H1 (cell line): Measurements from ENCODE around the gene SLC2A2. TPM values are rescaled to one million over a fixed set of nuclear protein-coding genes. Genes with fewer than 3 reads are reported as not detected.
A peak's percentile ranks its signal among the peaks of the same experiment; 100 is the strongest.

Experiments used
- CTCF ChIA-PET: fragments of 300-600 bp; sonication (Branson Sonifier 250); formaldehyde crosslinking; loops from one replicate; lab custom pipeline; 2021; ENCODE audit not compliant: partially characterized antibody; lab: Charles Lee
- POLR2A ChIA-PET: fragments of 300-600 bp; sonication (Branson Sonifier 250); formaldehyde crosslinking; loops from one replicate; lab custom pipeline; 2021; ENCODE audit warnings: inconsistent platforms; ENCODE audit not compliant: partially characterized antibody; lab: Charles Lee
- DNase-seq, 2 experiments: peaks; one replicate each; pipeline versions ENCODE4 v3.0.0 to v3.0.0-alpha.2; 2010 to 2022; ENCODE audit warnings: low spot score in 2 of 2, low read depth in 1 of 2, mixed read lengths in 1 of 2
- FAIRE-seq: peaks from 2 replicates; lab custom pipeline; 2011; peaks lifted over from hg19 to GRCh38; lab: Jason Lieb, UNC
- H2AFZ ChIP-seq: 2 replicates; pipeline ENCODE4 v1.8.1; 2012; ENCODE audit warnings: low read length, inconsistent platforms
- H2AK5ac ChIP-seq: 2 replicates; pipeline ENCODE4 v1.6.1; 2013; ENCODE audit warnings: low read depth, low read length
- H2BK120ac ChIP-seq: replicated peaks from 2 replicates; pipeline ENCODE3; 2013; ENCODE audit warnings: low read depth, low read length, inconsistent platforms
- H2BK12ac ChIP-seq: 2 replicates; pipeline ENCODE4 v1.6.1; 2013; ENCODE audit warnings: low read depth, low read length
- H2BK15ac ChIP-seq: 2 replicates; pipeline ENCODE4 v1.6.1; 2013; ENCODE audit warnings: low read length
- H2BK20ac ChIP-seq: 2 replicates; pipeline ENCODE4 v1.6.1; 2013; ENCODE audit warnings: low read length
- H2BK5ac ChIP-seq: 2 replicates; pipeline ENCODE4 v1.6.1; 2013; ENCODE audit warnings: low read depth, low read length
- H3K14ac ChIP-seq: 2 replicates; pipeline ENCODE4 v1.6.1; 2013; ENCODE audit warnings: inconsistent platforms; ENCODE audit not compliant: insufficient read length
- H3K18ac ChIP-seq: 2 replicates; pipeline ENCODE4 v1.6.1; 2013; ENCODE audit warnings: low read length; ENCODE audit errors: extremely low read depth
- H3K23ac ChIP-seq: 2 replicates; pipeline ENCODE4 v1.6.1; 2013; ENCODE audit warnings: inconsistent platforms; ENCODE audit not compliant: insufficient read length
- H3K23me2 ChIP-seq: 2 replicates; pipeline ENCODE4 v1.6.1; 2013; ENCODE audit warnings: low read depth, low read length
- H3K27ac ChIP-seq: 2 replicates; pipeline ENCODE4 v1.6.1; 2011; ENCODE audit warnings: low read depth, low read length, inconsistent platforms
- H3K27me3 ChIP-seq, 4 experiments: replicated peaks in 1 of 4; 1 replicate in 1 of 4; 2 replicates in 3 of 4; pipeline versions ENCODE4 v1.6.1 to v1.8.1; 2011 to 2013; ENCODE audit warnings: low read length in 3 of 4, mild to moderate bottlenecking in 3 of 4, inconsistent platforms in 2 of 4, mixed read lengths in 2 of 4, moderate library complexity in 1 of 4; ENCODE audit not compliant: control insufficient read depth in 3 of 4, insufficient read depth in 3 of 4; ENCODE audit errors: extremely low read depth in 1 of 4
- H3K36me3 ChIP-seq, 4 experiments: 2 replicates each; pipeline versions ENCODE4 v1.6.1 to v1.8.1; 2011 to 2013; ENCODE audit warnings: mild to moderate bottlenecking in 4 of 4, low read length in 3 of 4, moderate library complexity in 2 of 4, control low read depth in 1 of 4, inconsistent platforms in 1 of 4; ENCODE audit not compliant: insufficient read depth in 4 of 4, control insufficient read depth in 2 of 4
- H3K4ac ChIP-seq: replicated peaks from 2 replicates; pipeline ENCODE3; 2013; ENCODE audit warnings: low read length, low read depth, mixed read lengths, inconsistent platforms; ENCODE audit not compliant: insufficient read length
- H3K4me1 ChIP-seq, 4 experiments: replicated peaks in 1 of 4; 1 replicate in 1 of 4; 2 replicates in 3 of 4; pipeline versions ENCODE4 v1.6.1 to v1.8.1; 2011 to 2013; ENCODE audit warnings: low read length in 3 of 4, inconsistent platforms in 2 of 4, mixed read lengths in 1 of 4; ENCODE audit not compliant: insufficient read depth in 4 of 4, control insufficient read depth in 3 of 4
- H3K4me2 ChIP-seq, 2 experiments: 2 replicates each; pipeline versions ENCODE4 v1.6.1 to v1.8.1; 2011 to 2013; ENCODE audit warnings: low read depth in 2 of 2, low read length in 2 of 2, control low read depth in 1 of 2, inconsistent platforms in 1 of 2, mild to moderate bottlenecking in 1 of 2; ENCODE audit not compliant: insufficient read depth in 1 of 2
- H3K4me3 ChIP-seq, 4 experiments: fragments of 200-600, 300-600 bp in 1 of 4; sonication (generic), shearing (Covaris generic), sonication (Bioruptor Twin) in 1 of 4; 2 replicates each; pipeline versions ENCODE4 v1.5.1 to v1.8.1; 2011 to 2016; ENCODE audit warnings: low read length in 4 of 4, low read depth in 3 of 4, control low read depth in 2 of 4, inconsistent platforms in 2 of 4, mild to moderate bottlenecking in 2 of 4, mixed read lengths in 1 of 4, moderate library complexity in 1 of 4; ENCODE audit not compliant: insufficient read depth in 2 of 4; ENCODE audit errors: extremely low read depth in 1 of 4
- H3K56ac ChIP-seq: replicated peaks from 2 replicates; pipeline ENCODE3; 2013; ENCODE audit warnings: low read depth, mild to moderate bottlenecking, mixed read lengths, low read length, inconsistent platforms; ENCODE audit not compliant: insufficient read length
- H3K79me1 ChIP-seq: 2 replicates; pipeline ENCODE4 v1.6.1; 2013; ENCODE audit warnings: low read depth, low read length, control low read depth
- H3K79me2 ChIP-seq, 2 experiments: 2 replicates each; pipeline versions ENCODE4 v1.6.1 to v1.8.1; 2012 to 2013; ENCODE audit warnings: low read length in 2 of 2, mild to moderate bottlenecking in 2 of 2, inconsistent platforms in 1 of 2; ENCODE audit not compliant: insufficient read depth in 2 of 2, control insufficient read depth in 1 of 2
- H3K9ac ChIP-seq, 4 experiments: replicated peaks in 1 of 4; 1 replicate in 1 of 4; 2 replicates in 3 of 4; pipeline versions ENCODE4 v1.6.1 to v1.8.1; 2011 to 2013; ENCODE audit warnings: low read depth in 3 of 4, low read length in 3 of 4, control low read depth in 2 of 4, mild to moderate bottlenecking in 2 of 4, moderate library complexity in 2 of 4, inconsistent platforms in 1 of 4; ENCODE audit errors: extremely low read depth in 1 of 4
- H3K9me3 ChIP-seq, 2 experiments: 2 replicates each; pipeline versions ENCODE4 v1.6.1 to v1.8.1; 2012 to 2013; ENCODE audit warnings: mild to moderate bottlenecking in 2 of 2, moderate library complexity in 2 of 2, control low read depth in 1 of 2, inconsistent platforms in 1 of 2, low read depth in 1 of 2, low read length in 1 of 2, mixed read lengths in 1 of 2; ENCODE audit not compliant: insufficient read depth in 2 of 2
- H4K20me1 ChIP-seq, 2 experiments: replicated peaks in 1 of 2; 2 replicates each; pipeline versions ENCODE3 to v1.8.1; 2011 to 2013; ENCODE audit warnings: inconsistent platforms in 2 of 2, low read length in 2 of 2, mild to moderate bottlenecking in 1 of 2; ENCODE audit not compliant: insufficient read depth in 2 of 2, control insufficient read depth in 1 of 2
- H4K5ac ChIP-seq: 2 replicates; pipeline ENCODE4 v1.6.1; 2013; ENCODE audit warnings: low read length, low read depth, mixed read lengths, inconsistent platforms; ENCODE audit not compliant: insufficient read length
- H4K8ac ChIP-seq: 2 replicates; pipeline ENCODE4 v1.8.0; 2013; ENCODE audit warnings: mild to moderate bottlenecking, moderate library complexity, low read length, inconsistent platforms; ENCODE audit not compliant: insufficient read depth; ENCODE audit errors: extremely low read depth
- H4K91ac ChIP-seq: replicated peaks from 2 replicates; pipeline ENCODE3; 2013; ENCODE audit warnings: low read length, mixed read lengths, inconsistent platforms; ENCODE audit not compliant: insufficient read length
- ASH2L ChIP-seq: fragments of 200-600, 300-600 bp; sonication (generic); IDR thresholded peaks from one replicate; pipeline ENCODE4 v1.7.1; 2017; ENCODE audit warnings: low read length
- BRCA1 ChIP-seq: IDR thresholded peaks from 2 replicates; pipeline ENCODE4 v1.6.1; 2012; ENCODE audit warnings: low read depth, low read length, improper control_type of control experiment
- CREB1 ChIP-seq: IDR thresholded peaks from 2 replicates; pipeline ENCODE4 v1.6.1; 2012; ENCODE audit warnings: inconsistent platforms
- KDM4A ChIP-seq: IDR thresholded peaks from one replicate; pipeline ENCODE4 v1.7.1; 2012; ENCODE audit warnings: low read depth, mild to moderate bottlenecking, moderate library complexity, low read length, inconsistent platforms; ENCODE audit not compliant: severe bottlenecking
- MAX ChIP-seq: IDR thresholded peaks from 2 replicates; pipeline ENCODE4 v1.6.1; 2012; ENCODE audit warnings: inconsistent platforms
- POLR2A ChIP-seq, 2 experiments: IDR thresholded peaks; 1 replicate in 1 of 2; 2 replicates in 1 of 2; pipeline ENCODE4 v1.6.1; 2011; ENCODE audit warnings: low read depth in 2 of 2, low read length in 2 of 2, mild to moderate bottlenecking in 2 of 2; ENCODE audit errors: control extremely low read depth in 1 of 2
- POLR2AphosphoS5 ChIP-seq: IDR thresholded peaks from 2 replicates; pipeline ENCODE4 v1.6.1; 2011; ENCODE audit warnings: low read depth, low read length
- SP1 ChIP-seq: IDR thresholded peaks from 2 replicates; pipeline ENCODE4 v1.6.1; 2011; ENCODE audit warnings: low read depth, low read length
- SUZ12 ChIP-seq: fragments of 200-600 bp; sonication (generic); IDR thresholded peaks from 2 replicates; pipeline ENCODE4 v1.6.1; 2012; ENCODE audit warnings: mild to moderate bottlenecking, inconsistent platforms, low read length, moderate library complexity, mixed read lengths
- TAF1 ChIP-seq: IDR thresholded peaks from 2 replicates; pipeline ENCODE4 v1.6.1; 2011; ENCODE audit warnings: mild to moderate bottlenecking, low read depth, low read length
- TBP ChIP-seq: IDR thresholded peaks from 2 replicates; pipeline ENCODE4 v1.6.1; 2011; ENCODE audit warnings: low read depth, low read length, improper control_type of control experiment
- WGBS, 2 experiments: shearing (Covaris generic) in 1 of 2; methylation state at CpG; one replicate each; pipeline versions ENCODE4 v1.1.6 to v1.1.7; 2013 to 2015; ENCODE audit warnings: low lambda C conversion rate in 2 of 2, mixed read lengths in 2 of 2, inconsistent platforms in 1 of 2, low coverage in 1 of 2, missing lambda C conversion rate in 1 of 2; ENCODE audit not compliant: insufficient replicate concordance in 2 of 2, insufficient coverage in 1 of 2, insufficient read length in 1 of 2; ENCODE audit errors: extremely low coverage in 1 of 2, missing lambda C conversion rate in 1 of 2; 5-methylcytosine and 5-hydroxymethylcytosine counted together
- polyA plus RNA-seq, 7 experiments: library from polyadenylated mRNA; depleted of rRNA in 3 of 7; stranded (reverse) in 5 of 7; unstranded in 2 of 7; fragments of >200 nt in 5 of 7; fragments of 200-250 nt in 2 of 7; gene quantifications; 1 replicate in 5 of 7; 2 replicates in 1 of 7; 4 replicates in 1 of 7; pipeline versions ENCODE4 v1.2.1 to v1.2.3, GENCODE V29; 2011 to 2013; ENCODE audit warnings: missing spikeins in 2 of 7, mixed read lengths in 2 of 7
- total RNA-seq: library from RNA; stranded (reverse); fragmentation: NEBNext Ultra II Directional; extraction: Animal tissue kit (Norgen Biotek cat#: 25700); gene quantifications from 2 replicates; pipeline ENCODE4 v1.2.1, GENCODE V29; 2021
- TF ChIP-seq, protein P1 (sequence below): IDR thresholded peaks from 2 replicates; pipeline ENCODE4 v1.6.1; 2012; ENCODE audit warnings: inconsistent platforms

The SLC2A2 gene
- total and polyA plus RNA-seq, 2 of the 8 experiments (the other 6 are each of a cell fraction or from before 2014, with no cell fraction given) = not detected

DNA sequence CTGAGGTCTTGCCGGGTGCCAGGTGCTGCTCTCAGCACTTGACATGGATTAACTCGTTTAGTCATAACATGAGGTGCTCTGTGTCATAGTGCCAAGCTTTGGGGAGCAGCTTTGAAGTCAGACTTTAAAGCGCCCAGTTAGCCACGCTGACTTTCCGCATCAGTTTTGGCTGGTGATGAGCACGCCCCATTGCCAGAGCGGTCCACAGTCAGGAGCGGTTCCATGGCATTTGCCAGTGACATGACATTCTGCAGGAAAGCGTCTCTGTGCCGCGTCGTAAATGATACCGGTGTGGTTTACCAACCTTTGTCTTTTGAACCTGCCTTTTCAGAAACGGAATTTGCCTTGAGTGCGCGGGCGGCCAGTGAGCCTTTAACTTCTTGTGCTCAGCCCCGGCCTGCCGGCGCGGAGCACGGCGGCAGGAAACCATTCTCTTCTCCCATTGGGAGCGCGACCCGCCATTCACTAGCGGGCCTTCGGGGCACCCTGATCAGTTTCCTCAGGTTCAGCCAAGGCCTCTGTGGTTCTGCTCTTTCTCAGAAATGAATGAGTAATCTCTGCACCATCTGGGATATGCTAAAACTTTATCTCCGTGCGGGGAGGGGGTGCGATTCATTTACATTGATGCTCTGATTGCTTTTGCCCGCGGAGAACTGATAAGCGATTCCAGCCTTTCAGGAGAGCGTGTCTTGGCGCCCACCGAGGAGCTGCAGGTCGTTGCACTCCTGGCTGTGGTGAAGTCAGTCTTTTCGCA, 1.7 kb upstream of the SLC2A2 start:
- no peak overlapping the region for H3K23ac ChIP-seq
- H3K9ac ChIP-seq = peak overlapping the region in 2 of 4 experiments; percentile 20 to 55; a peak in 1 of 7 replicates
- H3K4me1 ChIP-seq = peaks cover 0 to 6% (median 3%) of the 10 kb centered on the region in 4 experiments; a peak in 2 of 7 replicates
- ChIA-PET CTCF (interaction anchor here (0.6 to 4.0 kb wide), 4 partner anchors 10 to 883 kb away, joined by 3 to 28 read pairs (median 4); no protein-coding TSS in a partner anchor), POLR2A (interaction anchor here (0.6 kb wide), 1 partner anchor 106 kb away, joined by 3 read pairs; no protein-coding TSS in a partner anchor)
- 22% methylated on average over 39 of the region's 39 CpGs; no CpG with 5 or more reads in 1 of the 2 experiments for whole genome bisulfite sequencing, 2 experiments
- no peaks in the 10 kb centered on the region for H3K36me3 ChIP-seq
- 0 out of 2 replicates have a peak, but pooled peaks cover 2% of the 10 kb centered on the region for H3K23me2 ChIP-seq
- no peaks in the 10 kb centered on the region for H3K9me3 ChIP-seq
- no peak overlapping the region for H2AK5ac ChIP-seq
- no peak overlapping the region for H3K18ac ChIP-seq
- H2BK15ac ChIP-seq = no peak overlapping the region
- peak overlapping the region; percentile 90 for H2AFZ ChIP-seq
- H3K27ac ChIP-seq = no peak overlapping the region
- H3K14ac ChIP-seq = no peak overlapping the region
- H3K4me2 ChIP-seq = peak overlapping the region; percentile 69 to 98
- no peaks in the 10 kb centered on the region for H4K20me1 ChIP-seq
- H2BK20ac ChIP-seq = no peak overlapping the region
- H3K79me1 ChIP-seq = no peaks in the 10 kb centered on the region
- no peak overlapping the region for H3K56ac ChIP-seq
- no peak overlapping the region for H2BK120ac ChIP-seq
- peak; percentile 7 for FAIRE-seq
- no peak overlapping the region for H3K4ac ChIP-seq
- no peaks in the 10 kb centered on the region for H3K79me2 ChIP-seq
- peak; percentile 38 to 77 for DNase-seq
- H4K91ac ChIP-seq = no peak overlapping the region
- no peak overlapping the region for H2BK12ac ChIP-seq
- no peak overlapping the region for H2BK5ac ChIP-seq
- H3K27me3 ChIP-seq = peaks cover 1 to 18% (median 15%) of the 10 kb centered on the region in 4 experiments; a peak in 6 of 7 replicates
- peak overlapping the region; percentile 63; the same call in 1 of the 2 replicates for H4K8ac ChIP-seq
- H3K4me3 ChIP-seq = peak overlapping the region; percentile 6 to 55 (median 42)
- no peak overlapping the region for H4K5ac ChIP-seq
- TF ChIP-seq POLR2AphosphoS5 = no peak
- peak; percentile 47 for TF ChIP-seq ASH2L
- TF ChIP-seq CREB1 = 0 out of 2 replicates have a peak, but pooled peaks have one; percentile 14
- TF ChIP-seq TAF1 = peak; percentile 44; the same call in 1 of the 2 replicates
- TF ChIP-seq SUZ12 = peak; percentile 56
- TF ChIP-seq BRCA1 = no peak
- TF ChIP-seq TBP = peak; percentile 38; the same call in 1 of the 2 replicates
- no peak for TF ChIP-seq POLR2A (IDR thresholded peaks at IDR 0.05; ENCODE audit: control extremely low read depth in 1 of 2, low read depth in 2 of 2, low read length in 2 of 2)
- TF ChIP-seq, protein P1, sequence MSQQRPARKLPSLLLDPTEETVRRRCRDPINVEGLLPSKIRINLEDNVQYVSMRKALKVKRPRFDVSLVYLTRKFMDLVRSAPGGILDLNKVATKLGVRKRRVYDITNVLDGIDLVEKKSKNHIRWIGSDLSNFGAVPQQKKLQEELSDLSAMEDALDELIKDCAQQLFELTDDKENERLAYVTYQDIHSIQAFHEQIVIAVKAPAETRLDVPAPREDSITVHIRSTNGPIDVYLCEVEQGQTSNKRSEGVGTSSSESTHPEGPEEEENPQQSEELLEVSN = peak; percentile 56; the same call in 1 of the 2 replicates
- TF ChIP-seq SP1 = peak; percentile 16; the same call in 1 of the 2 replicates
- peak; percentile 58 for TF ChIP-seq KDM4A
- TF ChIP-seq MAX = peak; percentile 21; the same call in 1 of the 2 replicates
